Measurements from ENCODE around the gene ZNF678. TPM values are rescaled to one million over a fixed set of nuclear protein-coding genes. Genes with fewer than 3 reads are reported as not detected.

Gene ZNF678
- total and polyA plus RNA-seq, 9 of the 15 experiments (the other 6 are each of a cell fraction or from before 2014, with no cell fraction given) = 3.0 to 16.8 (median 8.0) TPM

GRCh38 chr1:227635596-227635995, 72.2 kb downstream of the ZNF678 start:
- intact Hi-C loops (cut with micrococcal nuclease) = no loop called here
- ATAC-seq = no peak
- Histone ChIP-seq H3K9me3 (replicated peaks; ENCODE audit: control insufficient read depth, insufficient read depth, low read depth, low read length) (peaks cover 4% of the 10 kb centered on the region; the same call in 1 of the 2 replicates), H3K9ac (ENCODE audit: insufficient read depth in 1 of 2, low read depth in 2 of 2, low read length in 2 of 2) (no peak overlapping the region), H3K36me3 (ENCODE audit: control insufficient read depth, insufficient read depth, low read length) (no peaks in the 10 kb centered on the region), H2AFZ (ENCODE audit: low read depth, low read length) (no peak overlapping the region), H3K9me1 (ENCODE audit: control insufficient read depth, insufficient read depth, low read length) (no peaks in the 10 kb centered on the region), H4K20me1 (replicated peaks; ENCODE audit: control insufficient read depth, insufficient read depth, low read length) (no peaks in the 10 kb centered on the region), H3K4me1 (replicated peaks in 1 of 2; ENCODE audit: control insufficient read depth in 2 of 2, insufficient read depth in 2 of 2, low read length in 2 of 2) (no peaks in the 10 kb centered on the region), H3K4me3 (no peak overlapping the region), H3K79me2 (ENCODE audit: control insufficient read depth, insufficient read depth, low read length) (no peaks in the 10 kb centered on the region), H3K27me3 (ENCODE audit: control insufficient read depth in 2 of 2, insufficient read depth in 2 of 2, low read length in 2 of 2) (no peaks in the 10 kb centered on the region), H3K27ac (ENCODE audit: extremely low read depth, low read depth, low read length) (no peak overlapping the region), H3K4me2 (ENCODE audit: insufficient read depth, low read length) (no peak overlapping the region)
- FAIRE-seq = no peak
- ChIA-PET CTCF (ENCODE audit: low intra/inter-chr PET ratio) (no interaction called here), POLR2A (no interaction called here)
- TF ChIP-seq ARID1B (IDR thresholded peaks at IDR 0.05) = no peak
- TF ChIP-seq ZNF655 (CRISPR knock-in tag; IDR thresholded peaks at IDR 0.05) = no peak
- TF ChIP-seq ELK1 (CRISPR knock-in tag; IDR thresholded peaks at IDR 0.05) = no peak
- no peak for TF ChIP-seq ZNF561 (CRISPR knock-in tag; conservative IDR thresholded peaks at IDR 0.05)
- no peak for TF ChIP-seq CXXC5 (CRISPR knock-in tag; IDR thresholded peaks at IDR 0.05)
- no peak for TF ChIP-seq ZNF274 (IDR thresholded peaks at IDR 0.05; ENCODE audit: borderline replicate concordance, low read depth, low read length)
- TF ChIP-seq THRAP3 (IDR thresholded peaks at IDR 0.05; ENCODE audit: borderline replicate concordance) = no peak
- no peak for TF ChIP-seq TAF15 (IDR thresholded peaks at IDR 0.05; ENCODE audit: low read depth, low read length)
- 57% methylated on average over 9 of the region's 9 CpGs for WGBS (ENCODE audit: insufficient coverage, low coverage, missing lambda C conversion rate)
- DNase-seq (ENCODE audit: extremely low read depth in 1 of 4, low spot score in 3 of 4) = no peak
- BruUV-seq (replicated peaks) = no TSS peak
- in situ Hi-C loops (cut with MboI) = no loop called here

Measured in K562 (cell line).